ENCODE data around the gene ICOS. TPM values are rescaled to one million over a fixed set of nuclear protein-coding genes. Genes with fewer than 3 reads are reported as not detected.

Gene ICOS
- total and polyA plus RNA-seq, 2 donors (not counting 3 experiments of a cell fraction or from before 2014, with no cell fraction given), result not detected

GRCh38 chr2:203972066-203972465 lies 35.5 kb downstream of the ICOS start:
- POLR2A ChIA-PET, result interaction anchor here (0.6 kb wide), 1 partner anchor 15 kb away, joined by 3 read pairs; no protein-coding TSS in a partner anchor
- FAIRE-seq (no peak), DNase-seq (ENCODE audit: low read depth, low spot score) (no peak)
- dilution Hi-C loops (cut with MboI; ENCODE audit: extremely low pct_ligation_motif_present, low sequenced_read_pairs) (no loop called here), intact Hi-C loops (cut with micrococcal nuclease) (no loop called here)
- no peak for TF ChIP-seq POLR2A (IDR thresholded peaks at IDR 0.05; ENCODE audit: low read depth, low read length)
- TF ChIP-seq, protein P1, sequence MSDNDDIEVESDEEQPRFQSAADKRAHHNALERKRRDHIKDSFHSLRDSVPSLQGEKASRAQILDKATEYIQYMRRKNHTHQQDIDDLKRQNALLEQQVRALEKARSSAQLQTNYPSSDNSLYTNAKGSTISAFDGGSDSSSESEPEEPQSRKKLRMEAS (IDR thresholded peaks at IDR 0.05; ENCODE audit: insufficient read depth, insufficient read length), result no peak
- no peak overlapping the region for H2AFZ ChIP-seq (ENCODE audit: low read depth, low read length)
- no peaks in the 10 kb centered on the region for H3K79me2 ChIP-seq (ENCODE audit: control insufficient read depth, insufficient read depth, low read length)
- no peak overlapping the region for H3K27ac ChIP-seq (ENCODE audit: insufficient read depth, low read depth, low read length)
- no peaks in the 10 kb centered on the region for H3K9me1 ChIP-seq (replicated peaks; ENCODE audit: control insufficient read depth, extremely low read depth, insufficient read depth, low read length)
- H3K27me3 ChIP-seq (ENCODE audit: control insufficient read depth in 2 of 2, insufficient read depth in 2 of 2, low read length in 2 of 2), result peaks cover 7 to 9% of the 10 kb centered on the region in 2 experiments
- no peaks in the 10 kb centered on the region for H3K4me1 ChIP-seq (ENCODE audit: control insufficient read depth, extremely low read depth, insufficient read depth, low read length)
- H3K4me3 ChIP-seq (replicated peaks in 1 of 3; ENCODE audit: insufficient read depth in 1 of 3, low read depth in 1 of 3, low read length in 3 of 3), result no peak overlapping the region
- no peaks in the 10 kb centered on the region for H3K9me3 ChIP-seq (replicated peaks; ENCODE audit: control insufficient read depth, insufficient read depth, low read length)
- no TSS peak for BruUV-seq (replicated peaks)
- H3K9ac ChIP-seq (replicated peaks; ENCODE audit: extremely low read depth, insufficient read depth, low read length), result no peak overlapping the region
- no peak overlapping the region for H3K4me2 ChIP-seq (ENCODE audit: insufficient read depth, low read length)
- H4K20me1 ChIP-seq (replicated peaks; ENCODE audit: control insufficient read depth, extremely low read depth, insufficient read depth, low read length), result no peaks in the 10 kb centered on the region
- CTCF ChIA-PET, result no interaction called here
- H3K36me3 ChIP-seq (ENCODE audit: control insufficient read depth in 2 of 2, extremely low read depth in 1 of 2, insufficient read depth in 2 of 2, low read length in 2 of 2), result no peaks in the 10 kb centered on the region

DNA sequence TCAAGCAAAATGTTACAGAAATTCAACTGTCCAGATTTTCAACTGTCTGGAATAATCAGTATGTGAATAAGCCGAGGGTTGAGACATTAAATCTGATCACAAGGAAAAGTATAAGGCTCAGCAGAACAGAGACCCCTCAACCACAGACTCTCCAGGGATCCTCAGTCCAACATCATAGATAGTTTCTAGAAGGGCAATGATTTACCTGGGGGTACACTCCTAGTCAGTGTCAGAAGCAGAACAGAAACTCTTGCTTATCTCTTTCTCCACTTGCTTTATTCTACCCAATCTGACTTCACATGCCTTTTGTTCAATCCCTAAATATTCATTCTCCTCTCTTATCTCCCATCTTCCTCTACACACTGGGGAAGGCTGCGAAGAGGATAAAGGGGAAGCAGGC lies 36.4 kb downstream of the ICOS start:
- TF ChIP-seq JUN (IDR thresholded peaks at IDR 0.05; ENCODE audit: borderline replicate concordance, insufficient read depth, insufficient read length, low read depth) (no peak), POLR2AphosphoS5 (IDR thresholded peaks at IDR 0.05; ENCODE audit: insufficient read depth, low read depth, low read length) (no peak), FOS (IDR thresholded peaks at IDR 0.05; ENCODE audit: borderline replicate concordance, insufficient read depth, low read length) (no peak), EZH2 (IDR thresholded peaks at IDR 0.05; ENCODE audit: borderline replicate concordance, low read depth, low read length, severe bottlenecking) (no peak), GATA2 (IDR thresholded peaks at IDR 0.05; ENCODE audit: insufficient read depth, insufficient read length, low read depth, low read length) (no peak), MYC (IDR thresholded peaks at IDR 0.05; ENCODE audit: low read depth, low read length) (no peak), POLR2A (IDR thresholded peaks at IDR 0.05; ENCODE audit: low read depth, low read length) (no peak)
- TF ChIP-seq, protein P2, sequence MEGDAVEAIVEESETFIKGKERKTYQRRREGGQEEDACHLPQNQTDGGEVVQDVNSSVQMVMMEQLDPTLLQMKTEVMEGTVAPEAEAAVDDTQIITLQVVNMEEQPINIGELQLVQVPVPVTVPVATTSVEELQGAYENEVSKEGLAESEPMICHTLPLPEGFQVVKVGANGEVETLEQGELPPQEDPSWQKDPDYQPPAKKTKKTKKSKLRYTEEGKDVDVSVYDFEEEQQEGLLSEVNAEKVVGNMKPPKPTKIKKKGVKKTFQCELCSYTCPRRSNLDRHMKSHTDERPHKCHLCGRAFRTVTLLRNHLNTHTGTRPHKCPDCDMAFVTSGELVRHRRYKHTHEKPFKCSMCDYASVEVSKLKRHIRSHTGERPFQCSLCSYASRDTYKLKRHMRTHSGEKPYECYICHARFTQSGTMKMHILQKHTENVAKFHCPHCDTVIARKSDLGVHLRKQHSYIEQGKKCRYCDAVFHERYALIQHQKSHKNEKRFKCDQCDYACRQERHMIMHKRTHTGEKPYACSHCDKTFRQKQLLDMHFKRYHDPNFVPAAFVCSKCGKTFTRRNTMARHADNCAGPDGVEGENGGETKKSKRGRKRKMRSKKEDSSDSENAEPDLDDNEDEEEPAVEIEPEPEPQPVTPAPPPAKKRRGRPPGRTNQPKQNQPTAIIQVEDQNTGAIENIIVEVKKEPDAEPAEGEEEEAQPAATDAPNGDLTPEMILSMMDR (IDR thresholded peaks at IDR 0.05; ENCODE audit: extremely low read depth in 1 of 2, insufficient read depth in 1 of 2, low read depth in 1 of 2, low read length in 2 of 2), result no peak
- TF ChIP-seq, protein P1 (IDR thresholded peaks at IDR 0.05; ENCODE audit: insufficient read depth, insufficient read length), result no peak
- Histone ChIP-seq H3K36me3 (ENCODE audit: control insufficient read depth in 2 of 2, extremely low read depth in 1 of 2, insufficient read depth in 2 of 2, low read length in 2 of 2) (no peaks in the 10 kb centered on the region), H3K9me3 (replicated peaks; ENCODE audit: control insufficient read depth, insufficient read depth, low read length) (no peaks in the 10 kb centered on the region), H3K4me1 (ENCODE audit: control insufficient read depth, extremely low read depth, insufficient read depth, low read length) (no peaks in the 10 kb centered on the region), H4K20me1 (replicated peaks; ENCODE audit: control insufficient read depth, extremely low read depth, insufficient read depth, low read length) (no peaks in the 10 kb centered on the region), H3K27me3 (ENCODE audit: control insufficient read depth in 2 of 2, insufficient read depth in 2 of 2, low read length in 2 of 2) (peaks cover 7 to 9% of the 10 kb centered on the region in 2 experiments), H2AFZ (ENCODE audit: low read depth, low read length) (no peak overlapping the region), H3K4me2 (ENCODE audit: insufficient read depth, low read length) (no peak overlapping the region), H3K9me1 (replicated peaks; ENCODE audit: control insufficient read depth, extremely low read depth, insufficient read depth, low read length) (no peaks in the 10 kb centered on the region), H3K4me3 (replicated peaks in 1 of 3; ENCODE audit: insufficient read depth in 1 of 3, low read depth in 1 of 3, low read length in 3 of 3) (no peak overlapping the region), H3K9ac (replicated peaks; ENCODE audit: extremely low read depth, insufficient read depth, low read length) (no peak overlapping the region), H3K27ac (ENCODE audit: insufficient read depth, low read depth, low read length) (no peak overlapping the region), H3K79me2 (ENCODE audit: control insufficient read depth, insufficient read depth, low read length) (no peaks in the 10 kb centered on the region)
- ChIA-PET CTCF (no interaction called here), POLR2A (interaction anchor here (0.6 kb wide), 1 partner anchor 14 kb away, joined by 3 read pairs; no protein-coding TSS in a partner anchor)
- dilution Hi-C loops (cut with MboI; ENCODE audit: extremely low pct_ligation_motif_present, low sequenced_read_pairs), result no loop called here
- no peak for FAIRE-seq
- no peak for DNase-seq (ENCODE audit: low read depth, low spot score)
- intact Hi-C loops (cut with micrococcal nuclease), result no loop called here
- BruUV-seq (replicated peaks), result no TSS peak
